ENCODE results near the gene GRHPR. TPM values are rescaled to one million over a fixed set of nuclear protein-coding genes. Genes with fewer than 3 reads are reported as not detected.

GRHPR gene
- total RNA-seq, 1 donor from 2014 or later, result 116 TPM

DNA sequence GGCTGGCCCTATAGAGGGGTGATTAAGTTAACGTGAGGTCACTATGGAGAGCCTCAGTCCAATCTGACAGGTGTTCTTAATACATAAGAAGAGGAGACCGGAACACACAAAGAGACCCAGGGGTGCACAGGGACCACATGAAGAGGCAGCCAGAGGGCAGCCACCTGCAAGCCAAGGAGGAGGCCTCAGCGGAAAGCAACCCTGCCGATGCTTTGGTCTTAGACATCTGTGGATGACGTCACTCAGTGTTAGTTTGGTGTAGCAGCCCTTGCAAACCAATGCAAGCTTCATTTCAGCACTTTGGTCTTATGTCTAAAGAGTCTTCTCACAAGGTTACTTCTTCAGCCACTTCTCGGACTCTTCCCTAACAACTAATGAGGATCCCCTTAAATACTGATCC lies 47.6 kb upstream of the GRHPR start:
- no peaks in the 10 kb centered on the region for H3K9me3 ChIP-seq (ENCODE audit: low read depth)
- no peaks in the 10 kb centered on the region for H3K79me2 ChIP-seq (ENCODE audit: low read depth)
- Mint-ChIP-seq H3K4me3 (no peak overlapping the region), H3K4me1 (peaks cover 10% of the 10 kb centered on the region), H3K27ac (no peak overlapping the region), H3K27me3 (ENCODE audit: insufficient read depth, low read depth) (no peaks in the 10 kb centered on the region), H3K9me3 (no peaks in the 10 kb centered on the region), H3K36me3 (no peaks in the 10 kb centered on the region)
- no peaks in the 10 kb centered on the region for H3F3A ChIP-seq (ENCODE audit: low read depth)
- H3K27ac ChIP-seq, result no peak overlapping the region
- H3K9ac ChIP-seq, result no peak overlapping the region
- no peaks in the 10 kb centered on the region for H4K20me1 ChIP-seq (ENCODE audit: low read depth)
- no peak overlapping the region for H3K4me2 ChIP-seq
- H3K36me3 ChIP-seq, result no peaks in the 10 kb centered on the region
- H3K27me3 ChIP-seq, result no peaks in the 10 kb centered on the region
- TF ChIP-seq EZH2 (IDR thresholded peaks at IDR 0.05) (no peak), EZH2phosphoT487 (IDR thresholded peaks at IDR 0.05) (no peak)
- TF ChIP-seq, protein P1, sequence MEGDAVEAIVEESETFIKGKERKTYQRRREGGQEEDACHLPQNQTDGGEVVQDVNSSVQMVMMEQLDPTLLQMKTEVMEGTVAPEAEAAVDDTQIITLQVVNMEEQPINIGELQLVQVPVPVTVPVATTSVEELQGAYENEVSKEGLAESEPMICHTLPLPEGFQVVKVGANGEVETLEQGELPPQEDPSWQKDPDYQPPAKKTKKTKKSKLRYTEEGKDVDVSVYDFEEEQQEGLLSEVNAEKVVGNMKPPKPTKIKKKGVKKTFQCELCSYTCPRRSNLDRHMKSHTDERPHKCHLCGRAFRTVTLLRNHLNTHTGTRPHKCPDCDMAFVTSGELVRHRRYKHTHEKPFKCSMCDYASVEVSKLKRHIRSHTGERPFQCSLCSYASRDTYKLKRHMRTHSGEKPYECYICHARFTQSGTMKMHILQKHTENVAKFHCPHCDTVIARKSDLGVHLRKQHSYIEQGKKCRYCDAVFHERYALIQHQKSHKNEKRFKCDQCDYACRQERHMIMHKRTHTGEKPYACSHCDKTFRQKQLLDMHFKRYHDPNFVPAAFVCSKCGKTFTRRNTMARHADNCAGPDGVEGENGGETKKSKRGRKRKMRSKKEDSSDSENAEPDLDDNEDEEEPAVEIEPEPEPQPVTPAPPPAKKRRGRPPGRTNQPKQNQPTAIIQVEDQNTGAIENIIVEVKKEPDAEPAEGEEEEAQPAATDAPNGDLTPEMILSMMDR (IDR thresholded peaks at IDR 0.05), result no peak
- H2AFZ ChIP-seq (replicated peaks), result no peak overlapping the region
- H3K4me3 ChIP-seq, result no peak overlapping the region
- peaks cover 6% of the 10 kb centered on the region for H3K4me1 ChIP-seq
- no peak for DNase-seq (ENCODE audit: low spot score)

DNA sequence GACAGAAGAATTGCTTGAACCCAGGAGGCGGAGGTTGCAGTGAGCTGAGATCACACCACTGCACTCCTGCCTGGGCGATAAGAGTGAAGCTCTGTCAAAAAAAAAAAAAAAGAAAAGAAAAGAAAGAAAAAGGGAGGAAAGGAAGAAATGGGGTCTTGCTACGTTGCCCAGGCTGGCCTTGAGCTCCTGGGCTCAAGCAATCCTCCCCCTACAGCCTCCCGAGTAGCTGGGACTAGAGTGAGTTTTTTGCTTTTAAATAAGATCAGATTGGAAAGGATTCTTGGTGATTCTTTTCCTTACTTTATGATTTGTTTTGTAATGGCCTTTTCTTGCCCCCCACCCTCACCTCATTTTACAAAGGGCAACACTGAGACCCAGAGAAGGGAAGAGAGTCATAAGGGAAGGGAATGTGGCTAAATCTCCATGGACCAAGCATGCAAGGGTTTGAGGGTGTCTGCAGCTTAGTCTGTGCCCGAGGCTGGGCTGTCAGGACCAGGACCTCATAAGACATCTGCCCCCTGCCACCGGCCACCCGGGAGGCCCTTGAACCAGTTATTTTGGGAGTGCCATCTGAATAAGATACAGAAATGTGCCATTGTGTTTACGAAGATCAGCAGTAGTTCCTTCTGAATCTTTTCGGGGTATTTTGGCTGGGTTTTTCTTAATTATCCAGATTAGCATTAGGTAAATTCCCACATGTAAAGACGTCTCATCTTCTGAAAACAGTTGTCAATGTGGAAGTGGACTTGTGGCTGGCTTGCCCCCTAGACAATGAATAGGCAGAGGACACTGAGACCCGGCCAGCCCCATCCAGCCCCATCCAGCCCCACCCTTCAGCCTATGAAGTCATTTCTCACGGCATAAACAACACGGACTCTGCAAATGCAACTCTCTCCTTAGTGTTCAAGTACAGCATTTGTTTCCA lies 44.5 kb upstream of the GRHPR start:
- H2AFZ ChIP-seq (replicated peaks), result no peak overlapping the region
- H3K27me3 ChIP-seq, result no peaks in the 10 kb centered on the region
- H3K36me3 ChIP-seq, result no peaks in the 10 kb centered on the region
- H3K9ac ChIP-seq, result no peak overlapping the region
- no peaks in the 10 kb centered on the region for H3K79me2 ChIP-seq (ENCODE audit: low read depth)
- H3K4me3 Mint-ChIP-seq, result no peak overlapping the region
- DNase-seq (ENCODE audit: low spot score), result no peak
- no peak overlapping the region for H3K27ac Mint-ChIP-seq
- no peak overlapping the region for H3K4me2 ChIP-seq
- H3K9me3 ChIP-seq (ENCODE audit: low read depth), result no peaks in the 10 kb centered on the region
- peaks cover 9% of the 10 kb centered on the region for H3K4me1 Mint-ChIP-seq
- peaks cover 6% of the 10 kb centered on the region for H3K4me1 ChIP-seq
- no peaks in the 10 kb centered on the region for H3K36me3 Mint-ChIP-seq
- H3K4me3 ChIP-seq, result no peak overlapping the region
- peaks cover 3% of the 10 kb centered on the region for H3K9me3 Mint-ChIP-seq
- no peak overlapping the region for H3K27ac ChIP-seq
- no peaks in the 10 kb centered on the region for H3F3A ChIP-seq (ENCODE audit: low read depth)
- TF ChIP-seq EZH2phosphoT487 (IDR thresholded peaks at IDR 0.05) (no peak), EZH2 (IDR thresholded peaks at IDR 0.05) (no peak)
- TF ChIP-seq, protein P1 (IDR thresholded peaks at IDR 0.05), result no peak
- H3K27me3 Mint-ChIP-seq (ENCODE audit: insufficient read depth, low read depth), result peaks cover 5% of the 10 kb centered on the region
- H4K20me1 ChIP-seq (ENCODE audit: low read depth), result no peaks in the 10 kb centered on the region

DNA sequence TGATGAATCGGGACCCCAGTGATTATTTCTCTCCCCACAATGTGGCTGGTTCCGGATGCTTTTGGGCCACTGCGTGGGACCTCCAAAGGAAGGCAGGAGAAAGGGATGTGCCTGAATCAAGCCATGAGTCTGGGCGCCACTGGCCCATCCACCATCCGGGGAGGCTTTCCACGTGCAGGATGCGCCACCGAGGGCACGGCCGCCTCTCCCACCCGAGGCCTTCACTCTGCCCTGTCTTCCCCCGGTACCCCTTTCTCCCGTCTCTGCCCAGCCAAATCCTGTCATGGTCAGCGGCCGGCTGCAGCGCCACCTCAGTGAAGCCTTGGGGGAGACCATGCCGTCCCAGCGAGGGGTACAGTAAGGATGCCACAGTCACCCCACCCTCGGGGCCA lies 43.9 kb upstream of the GRHPR start:
- Mint-ChIP-seq H3K36me3 (no peaks in the 10 kb centered on the region), H3K27me3 (ENCODE audit: insufficient read depth, low read depth) (peaks cover 5% of the 10 kb centered on the region), H3K4me1 (peaks cover 11% of the 10 kb centered on the region), H3K27ac (no peak overlapping the region), H3K9me3 (peaks cover 3% of the 10 kb centered on the region), H3K4me3 (no peak overlapping the region)
- Histone ChIP-seq H3K27ac (no peak overlapping the region), H2AFZ (replicated peaks) (no peak overlapping the region), H3K79me2 (ENCODE audit: low read depth) (no peaks in the 10 kb centered on the region), H3K9me3 (ENCODE audit: low read depth) (no peaks in the 10 kb centered on the region), H3K4me1 (peaks cover 6% of the 10 kb centered on the region), H3K9ac (no peak overlapping the region), H4K20me1 (ENCODE audit: low read depth) (no peaks in the 10 kb centered on the region), H3F3A (ENCODE audit: low read depth) (no peaks in the 10 kb centered on the region), H3K4me3 (no peak overlapping the region), H3K4me2 (no peak overlapping the region), H3K27me3 (no peaks in the 10 kb centered on the region), H3K36me3 (no peaks in the 10 kb centered on the region)
- DNase-seq (ENCODE audit: low spot score), result no peak
- no peak for TF ChIP-seq EZH2phosphoT487 (IDR thresholded peaks at IDR 0.05)
- no peak for TF ChIP-seq EZH2 (IDR thresholded peaks at IDR 0.05)
- TF ChIP-seq, protein P1 (IDR thresholded peaks at IDR 0.05), result no peak

Measured in neural progenitor cell (in vitro differentiated cells).